Measurements from ENCODE around the gene MKKS. TPM values are rescaled to one million over a fixed set of nuclear protein-coding genes. Genes with fewer than 3 reads are reported as not detected.

Gene MKKS
- total and polyA plus RNA-seq, 2 of the 13 experiments (the other 11 are each of a cell fraction or from before 2014, with no cell fraction given): 26.7 to 34.5 TPM

GRCh38 chr20:10433014-10433622 is 904 bp downstream of the MKKS start (continued):
- TF ChIP-seq, protein P1, sequence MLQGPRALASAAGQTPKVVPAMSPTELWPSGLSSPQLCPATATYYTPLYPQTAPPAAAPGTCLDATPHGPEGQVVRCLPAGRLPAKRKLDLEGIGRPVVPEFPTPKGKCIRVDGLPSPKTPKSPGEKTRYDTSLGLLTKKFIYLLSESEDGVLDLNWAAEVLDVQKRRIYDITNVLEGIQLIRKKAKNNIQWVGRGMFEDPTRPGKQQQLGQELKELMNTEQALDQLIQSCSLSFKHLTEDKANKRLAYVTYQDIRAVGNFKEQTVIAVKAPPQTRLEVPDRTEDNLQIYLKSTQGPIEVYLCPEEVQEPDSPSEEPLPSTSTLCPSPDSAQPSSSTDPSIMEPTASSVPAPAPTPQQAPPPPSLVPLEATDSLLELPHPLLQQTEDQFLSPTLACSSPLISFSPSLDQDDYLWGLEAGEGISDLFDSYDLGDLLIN (CRISPR knock-in tag; IDR thresholded peaks at IDR 0.05; ENCODE audit: borderline replicate concordance): peak; percentile 65; the same call in 1 of the 2 replicates
- TF ChIP-seq ZSCAN12 (CRISPR knock-in tag; IDR thresholded peaks at IDR 0.05) (0 out of 2 replicates have a peak, but pooled peaks have one; percentile 26), SAFB2 (CRISPR knock-in tag; IDR thresholded peaks at IDR 0.05; ENCODE audit: borderline replicate concordance, low read depth) (no peak), GATAD2A (CRISPR knock-in tag; IDR thresholded peaks at IDR 0.05) (0 out of 2 replicates have a peak, but pooled peaks have one; percentile 17), PHB2 (IDR thresholded peaks at IDR 0.05; ENCODE audit: partially characterized antibody) (no peak), RAD51 (IDR thresholded peaks at IDR 0.05; ENCODE audit: borderline replicate concordance) (no peak), MTF2 (CRISPR knock-in tag; IDR thresholded peaks at IDR 0.05; ENCODE audit: borderline replicate concordance) (no peak), DNMT1 (CRISPR knock-in tag; IDR thresholded peaks at IDR 0.05) (no peak), SP1 (IDR thresholded peaks at IDR 0.05) (no peak), SP1 (CRISPR knock-in tag; IDR thresholded peaks at IDR 0.05) (no peak), REL (CRISPR knock-in tag; conservative IDR thresholded peaks at IDR 0.05) (no peak), NPAS2 (CRISPR knock-in tag; IDR thresholded peaks at IDR 0.05; ENCODE audit: borderline replicate concordance) (no peak), CBFB (CRISPR knock-in tag; IDR thresholded peaks at IDR 0.05) (no peak), ZNF101 (CRISPR knock-in tag; IDR thresholded peaks at IDR 0.05; ENCODE audit: borderline replicate concordance, low read depth) (0 out of 2 replicates have a peak, but pooled peaks have one; percentile 43), CAMTA2 (CRISPR knock-in tag; IDR thresholded peaks at IDR 0.05; ENCODE audit: borderline replicate concordance) (peak; percentile 7; the same call in 1 of the 2 replicates), CCDC6 (CRISPR knock-in tag; IDR thresholded peaks at IDR 0.05) (no peak), ZSCAN25 (CRISPR knock-in tag; IDR thresholded peaks at IDR 0.05) (0 out of 2 replicates have a peak, but pooled peaks have one; percentile 26), ELF3 (CRISPR knock-in tag; IDR thresholded peaks at IDR 0.05) (no peak; the same call in 1 of the 2 replicates), ZNF512 (CRISPR knock-in tag; IDR thresholded peaks at IDR 0.05) (no peak), RBM22 (optimal IDR thresholded peaks at IDR 0.05; ENCODE audit: low read length) (peak; percentile 35), ZNF563 (CRISPR knock-in tag; IDR thresholded peaks at IDR 0.05) (no peak), ZNF276 (CRISPR knock-in tag; IDR thresholded peaks at IDR 0.05; ENCODE audit: low read depth) (no peak)
- TF ChIP-seq, protein P2, sequence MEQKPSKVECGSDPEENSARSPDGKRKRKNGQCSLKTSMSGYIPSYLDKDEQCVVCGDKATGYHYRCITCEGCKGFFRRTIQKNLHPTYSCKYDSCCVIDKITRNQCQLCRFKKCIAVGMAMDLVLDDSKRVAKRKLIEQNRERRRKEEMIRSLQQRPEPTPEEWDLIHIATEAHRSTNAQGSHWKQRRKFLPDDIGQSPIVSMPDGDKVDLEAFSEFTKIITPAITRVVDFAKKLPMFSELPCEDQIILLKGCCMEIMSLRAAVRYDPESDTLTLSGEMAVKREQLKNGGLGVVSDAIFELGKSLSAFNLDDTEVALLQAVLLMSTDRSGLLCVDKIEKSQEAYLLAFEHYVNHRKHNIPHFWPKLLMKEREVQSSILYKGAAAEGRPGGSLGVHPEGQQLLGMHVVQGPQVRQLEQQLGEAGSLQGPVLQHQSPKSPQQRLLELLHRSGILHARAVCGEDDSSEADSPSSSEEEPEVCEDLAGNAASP (CRISPR knock-in tag; IDR thresholded peaks at IDR 0.05; ENCODE audit: borderline replicate concordance): 0 out of 2 replicates have a peak, but pooled peaks have one; percentile 13
- TF ChIP-seq, protein P3, sequence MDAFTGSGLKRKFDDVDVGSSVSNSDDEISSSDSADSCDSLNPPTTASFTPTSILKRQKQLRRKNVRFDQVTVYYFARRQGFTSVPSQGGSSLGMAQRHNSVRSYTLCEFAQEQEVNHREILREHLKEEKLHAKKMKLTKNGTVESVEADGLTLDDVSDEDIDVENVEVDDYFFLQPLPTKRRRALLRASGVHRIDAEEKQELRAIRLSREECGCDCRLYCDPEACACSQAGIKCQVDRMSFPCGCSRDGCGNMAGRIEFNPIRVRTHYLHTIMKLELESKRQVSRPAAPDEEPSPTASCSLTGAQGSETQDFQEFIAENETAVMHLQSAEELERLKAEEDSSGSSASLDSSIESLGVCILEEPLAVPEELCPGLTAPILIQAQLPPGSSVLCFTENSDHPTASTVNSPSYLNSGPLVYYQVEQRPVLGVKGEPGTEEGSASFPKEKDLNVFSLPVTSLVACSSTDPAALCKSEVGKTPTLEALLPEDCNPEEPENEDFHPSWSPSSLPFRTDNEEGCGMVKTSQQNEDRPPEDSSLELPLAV (CRISPR knock-in tag; conservative IDR thresholded peaks at IDR 0.05; ENCODE audit: low read depth): no peak

Measured in HepG2 (cell line).